MM.1S (cell line): ENCODE data around the gene DYNLT4.

Experiments
- DNase-seq: peaks from one replicate; pipeline ENCODE4 v3.0.0-alpha.2; 2015
- H2AFZ ChIP-seq: fragments of 300-600 bp; sonication (generic); 2 replicates; pipeline ENCODE4 v1.6.0; 2016; ENCODE audit warnings: antibody characterized with exemption, low read length
- H3F3A ChIP-seq: fragments of 300-600 bp; sonication (generic); 2 replicates; pipeline ENCODE4 v1.6.1; 2016; ENCODE audit warnings: mild to moderate bottlenecking, antibody characterized with exemption, low read length, moderate library complexity, mixed read lengths; ENCODE audit not compliant: insufficient read depth
- H3K27ac ChIP-seq: fragments of 300-600 bp; sonication (generic); 2 replicates; pipeline ENCODE4 v1.5.1; 2016; ENCODE audit warnings: mild to moderate bottlenecking, low read length
- H3K27me3 ChIP-seq: fragments of 300-600 bp; sonication (generic); replicated peaks from 2 replicates; pipeline ENCODE4 v1.6.0; 2016; ENCODE audit warnings: low read length; ENCODE audit not compliant: insufficient read depth
- H3K36me3 ChIP-seq: fragments of 300-600 bp; sonication (generic); replicated peaks from 2 replicates; pipeline ENCODE4 v1.6.1; 2016; ENCODE audit warnings: mild to moderate bottlenecking, low read length, mixed read lengths; ENCODE audit not compliant: insufficient read depth
- H3K4me1 ChIP-seq: fragments of 300-600 bp; sonication (generic); 2 replicates; pipeline ENCODE4 v1.6.1; 2016; ENCODE audit warnings: low read length, mixed read lengths
- H3K4me2 ChIP-seq: fragments of 300-600 bp; sonication (generic); 2 replicates; pipeline ENCODE4 v1.6.0; 2016; ENCODE audit warnings: low read depth, low read length
- H3K4me3 ChIP-seq: fragments of 300-600 bp; sonication (generic); 2 replicates; pipeline ENCODE4 v1.5.1; 2016; ENCODE audit warnings: low read length, mixed read lengths
- H3K79me2 ChIP-seq: fragments of 300-600 bp; sonication (generic); 2 replicates; pipeline ENCODE4 v1.6.1; 2016; ENCODE audit warnings: mixed run types, low read length, mixed read lengths
- H3K9ac ChIP-seq: fragments of 300-600 bp; sonication (generic); 2 replicates; pipeline ENCODE4 v1.6.1; 2016; ENCODE audit warnings: low read length, mixed read lengths
- H3K9me2 ChIP-seq: fragments of 300-600 bp; sonication (generic); replicated peaks from 2 replicates; pipeline ENCODE4 v1.6.1; 2016; ENCODE audit warnings: mild to moderate bottlenecking, low read length, mixed read lengths; ENCODE audit not compliant: insufficient read depth
- H3K9me3 ChIP-seq: fragments of 300-600 bp; sonication (generic); replicated peaks from 2 replicates; pipeline ENCODE4 v1.6.1; 2016; ENCODE audit warnings: mild to moderate bottlenecking, low read length, mixed read lengths; ENCODE audit not compliant: insufficient read depth
- H4K20me1 ChIP-seq: fragments of 300-600 bp; sonication (generic); 2 replicates; pipeline ENCODE4 v1.6.1; 2016; ENCODE audit warnings: mild to moderate bottlenecking, low read length, moderate library complexity, mixed read lengths; ENCODE audit not compliant: insufficient read depth
- CTCF ChIP-seq: fragments of 300-600 bp; sonication (generic); IDR thresholded peaks from 2 replicates; pipeline ENCODE4 v1.5.1; 2016; ENCODE audit warnings: antibody characterized with exemption, low read length, mixed read lengths
- EZH2 ChIP-seq: fragments of 300-600 bp; sonication (generic); optimal IDR thresholded peaks from 2 replicates; pipeline ENCODE3; 2017; ENCODE audit warnings: low read depth, mild to moderate bottlenecking, antibody characterized with exemption, low read length, mixed read lengths
- EZH2phosphoT487 ChIP-seq: fragments of 300-600 bp; sonication (generic); IDR thresholded peaks from 2 replicates; pipeline ENCODE4 v1.6.1; 2018; ENCODE audit warnings: antibody characterized with exemption, low read length

The DYNLT4 gene

GRCh38 chr1:44830900-44831304, 23.8 kb upstream of the DYNLT4 start:
- TF ChIP-seq EZH2phosphoT487: no peak
- no peak for TF ChIP-seq EZH2
- TF ChIP-seq CTCF: no peak
- H2AFZ ChIP-seq: no peak overlapping the region
- no peaks in the 10 kb centered on the region for H4K20me1 ChIP-seq
- no peaks in the 10 kb centered on the region for H3K27me3 ChIP-seq
- no peak overlapping the region for H3K27ac ChIP-seq
- no peak overlapping the region for H3K4me3 ChIP-seq
- H3K9ac ChIP-seq: no peak overlapping the region
- H3K9me2 ChIP-seq: no peaks in the 10 kb centered on the region
- DNase-seq: no peak
- no peaks in the 10 kb centered on the region for H3K79me2 ChIP-seq
- no peaks in the 10 kb centered on the region for H3K4me1 ChIP-seq
- no peaks in the 10 kb centered on the region for H3F3A ChIP-seq
- no peaks in the 10 kb centered on the region for H3K36me3 ChIP-seq
- no peaks in the 10 kb centered on the region for H3K9me3 ChIP-seq
- H3K4me2 ChIP-seq: no peak overlapping the region

GRCh38 chr1:44829506-44830384, 22.6 kb upstream of the DYNLT4 start:
- Histone ChIP-seq H3K27me3 (no peaks in the 10 kb centered on the region), H3K4me1 (no peaks in the 10 kb centered on the region), H4K20me1 (no peaks in the 10 kb centered on the region), H3K27ac (no peak overlapping the region), H3K36me3 (no peaks in the 10 kb centered on the region), H3K4me3 (no peak overlapping the region), H3K4me2 (no peak overlapping the region), H2AFZ (no peak overlapping the region), H3K79me2 (no peaks in the 10 kb centered on the region), H3K9me3 (no peaks in the 10 kb centered on the region), H3F3A (no peaks in the 10 kb centered on the region), H3K9ac (no peak overlapping the region), H3K9me2 (no peaks in the 10 kb centered on the region)
- DNase-seq: no peak
- no peak for TF ChIP-seq CTCF
- TF ChIP-seq EZH2phosphoT487: no peak
- TF ChIP-seq EZH2: no peak

- Histone ChIP-seq H3K27me3 (no peaks in the 10 kb centered on the region), H3K9me3 (no peaks in the 10 kb centered on the region), H3K79me2 (no peaks in the 10 kb centered on the region), H3K4me1 (no peaks in the 10 kb centered on the region), H3K27ac (no peak overlapping the region), H3F3A (no peaks in the 10 kb centered on the region), H2AFZ (no peak overlapping the region), H4K20me1 (no peaks in the 10 kb centered on the region), H3K36me3 (no peaks in the 10 kb centered on the region), H3K9ac (no peak overlapping the region), H3K4me2 (no peak overlapping the region), H3K4me3 (no peak overlapping the region), H3K9me2 (no peaks in the 10 kb centered on the region)
- TF ChIP-seq EZH2 (no peak), CTCF (no peak), EZH2phosphoT487 (no peak)
- DNase-seq: no peak
Observed at GRCh38 chr1:44828841-44829440, 21.8 kb upstream of the DYNLT4 start.
